ENCODE measurements around the gene FAM20A.

DNA sequence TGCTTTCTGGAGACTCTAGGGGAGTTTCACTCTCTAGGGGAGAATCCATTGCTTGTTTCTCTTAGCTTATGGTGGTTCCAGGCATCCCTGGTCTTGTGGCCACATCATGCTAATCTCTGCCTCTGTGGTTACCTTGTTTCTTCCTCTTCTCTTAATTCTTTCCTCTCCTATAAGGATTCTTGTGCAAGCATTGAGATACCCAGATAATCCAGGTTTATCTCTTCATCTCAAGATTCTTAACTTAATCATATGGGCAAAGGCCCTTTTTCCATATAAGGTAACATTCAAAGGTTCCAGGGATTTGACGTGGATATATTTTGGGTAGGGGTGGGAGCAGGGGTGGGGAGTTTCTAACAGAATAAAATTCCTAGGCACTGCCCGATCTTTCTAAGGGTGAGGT is 32.6 kb downstream of the FAM20A start:
- TF ChIP-seq RAD21 (IDR thresholded peaks at IDR 0.05; ENCODE audit: low read depth) (no peak), POLR2AphosphoS5 (IDR thresholded peaks at IDR 0.05; ENCODE audit: low read depth, low read length) (no peak), CBX3 (IDR thresholded peaks at IDR 0.05; ENCODE audit: low read depth) (no peak)
- TF ChIP-seq, protein P1, sequence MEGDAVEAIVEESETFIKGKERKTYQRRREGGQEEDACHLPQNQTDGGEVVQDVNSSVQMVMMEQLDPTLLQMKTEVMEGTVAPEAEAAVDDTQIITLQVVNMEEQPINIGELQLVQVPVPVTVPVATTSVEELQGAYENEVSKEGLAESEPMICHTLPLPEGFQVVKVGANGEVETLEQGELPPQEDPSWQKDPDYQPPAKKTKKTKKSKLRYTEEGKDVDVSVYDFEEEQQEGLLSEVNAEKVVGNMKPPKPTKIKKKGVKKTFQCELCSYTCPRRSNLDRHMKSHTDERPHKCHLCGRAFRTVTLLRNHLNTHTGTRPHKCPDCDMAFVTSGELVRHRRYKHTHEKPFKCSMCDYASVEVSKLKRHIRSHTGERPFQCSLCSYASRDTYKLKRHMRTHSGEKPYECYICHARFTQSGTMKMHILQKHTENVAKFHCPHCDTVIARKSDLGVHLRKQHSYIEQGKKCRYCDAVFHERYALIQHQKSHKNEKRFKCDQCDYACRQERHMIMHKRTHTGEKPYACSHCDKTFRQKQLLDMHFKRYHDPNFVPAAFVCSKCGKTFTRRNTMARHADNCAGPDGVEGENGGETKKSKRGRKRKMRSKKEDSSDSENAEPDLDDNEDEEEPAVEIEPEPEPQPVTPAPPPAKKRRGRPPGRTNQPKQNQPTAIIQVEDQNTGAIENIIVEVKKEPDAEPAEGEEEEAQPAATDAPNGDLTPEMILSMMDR (IDR thresholded peaks at IDR 0.05 in 2 of 3, conservative IDR thresholded peaks at IDR 0.05 in 1 of 3; ENCODE audit: borderline replicate concordance in 1 of 3, insufficient read depth in 1 of 3, low read depth in 2 of 3, low read length in 2 of 3), result no peak

Measured in HCT116 (cell line).